C4-2B (cell line): ENCODE measurements around the gene MVB12B.

Experiments used
- ZFX ChIP-seq: fragments of 450-650 bp; IDR thresholded peaks from 2 replicates; pipeline ENCODE4 v1.6.1; 2017
- TF ChIP-seq, protein P1 (sequence below): fragments of 450-650 bp; conservative IDR thresholded peaks from 2 replicates; pipeline ENCODE4 v1.5.1; 2017; ENCODE audit warnings: mild to moderate bottlenecking

DNA sequence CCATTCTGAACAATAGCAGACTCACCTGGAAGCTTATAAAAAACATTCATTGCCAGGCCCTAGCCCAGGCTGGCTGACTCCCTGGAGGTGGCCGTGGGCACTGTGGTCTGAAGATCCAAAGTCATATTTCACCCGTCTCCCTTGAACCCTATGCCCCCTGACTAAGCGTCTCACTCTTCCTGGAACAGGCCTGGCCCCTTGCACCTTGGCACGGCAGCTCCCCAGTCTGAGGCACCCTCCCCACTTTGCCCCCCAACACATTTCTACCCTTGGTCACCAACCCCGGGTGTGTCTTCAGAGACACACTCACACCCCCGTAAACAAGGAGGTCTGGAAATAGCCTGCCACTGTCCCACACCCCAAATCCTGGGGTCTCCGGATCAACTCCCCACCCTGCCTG, 218.5 kb downstream of the MVB12B start:
- TF ChIP-seq ZFX: no peak
- TF ChIP-seq, protein P1, sequence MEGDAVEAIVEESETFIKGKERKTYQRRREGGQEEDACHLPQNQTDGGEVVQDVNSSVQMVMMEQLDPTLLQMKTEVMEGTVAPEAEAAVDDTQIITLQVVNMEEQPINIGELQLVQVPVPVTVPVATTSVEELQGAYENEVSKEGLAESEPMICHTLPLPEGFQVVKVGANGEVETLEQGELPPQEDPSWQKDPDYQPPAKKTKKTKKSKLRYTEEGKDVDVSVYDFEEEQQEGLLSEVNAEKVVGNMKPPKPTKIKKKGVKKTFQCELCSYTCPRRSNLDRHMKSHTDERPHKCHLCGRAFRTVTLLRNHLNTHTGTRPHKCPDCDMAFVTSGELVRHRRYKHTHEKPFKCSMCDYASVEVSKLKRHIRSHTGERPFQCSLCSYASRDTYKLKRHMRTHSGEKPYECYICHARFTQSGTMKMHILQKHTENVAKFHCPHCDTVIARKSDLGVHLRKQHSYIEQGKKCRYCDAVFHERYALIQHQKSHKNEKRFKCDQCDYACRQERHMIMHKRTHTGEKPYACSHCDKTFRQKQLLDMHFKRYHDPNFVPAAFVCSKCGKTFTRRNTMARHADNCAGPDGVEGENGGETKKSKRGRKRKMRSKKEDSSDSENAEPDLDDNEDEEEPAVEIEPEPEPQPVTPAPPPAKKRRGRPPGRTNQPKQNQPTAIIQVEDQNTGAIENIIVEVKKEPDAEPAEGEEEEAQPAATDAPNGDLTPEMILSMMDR: no peak
